ENCODE data around the gene ERVK3-1. TPM values are rescaled to one million over a fixed set of nuclear protein-coding genes. Genes with fewer than 3 reads are reported as not detected.

The ERVK3-1 gene
- total RNA-seq, 1 experiment from 2014 or later = 28.1 TPM

- Histone ChIP-seq H3K27ac (ENCODE audit: low read depth, low read length) (no peak overlapping the region), H3K9ac (ENCODE audit: low read length) (no peak overlapping the region), H3K9me3 (ENCODE audit: control insufficient read depth in 1 of 2, insufficient read depth in 1 of 2, low read depth in 1 of 2, low read length in 2 of 2) (peaks cover 0 to 4% of the 10 kb centered on the region in 2 experiments; a peak in 1 of 4 replicates), H3K27me3 (ENCODE audit: insufficient read depth, low read length) (no peaks in the 10 kb centered on the region), H3K4me3 (replicated peaks in 1 of 2; ENCODE audit: low read depth in 1 of 2, low read length in 2 of 2) (no peak overlapping the region), H3K4me1 (ENCODE audit: control insufficient read depth in 1 of 2, insufficient read depth in 2 of 2, low read length in 2 of 2) (no peaks in the 10 kb centered on the region), H3K79me2 (ENCODE audit: insufficient read depth, low read length) (no peaks in the 10 kb centered on the region), H3K9me2 (ENCODE audit: insufficient read depth) (no peaks in the 10 kb centered on the region), H3K36me3 (ENCODE audit: control insufficient read depth in 1 of 2, insufficient read depth in 2 of 2, low read length in 2 of 2) (peaks cover 0 to 21% of the 10 kb centered on the region in 2 experiments; a peak in 1 of 4 replicates), H2AFZ (ENCODE audit: low read depth, low read length, poor library complexity, severe bottlenecking) (no peak overlapping the region), H3K4me2 (ENCODE audit: low read length) (no peak overlapping the region), H4K20me1 (ENCODE audit: insufficient read depth) (no peaks in the 10 kb centered on the region)
- ChIA-PET CTCF (no interaction called here), POLR2A (no interaction called here), RAD21 (ENCODE audit: low non-redundant PET in 1 of 2, low total read pairs in 2 of 2, uncharacterized antibody in 2 of 2, unreplicated experiment in 2 of 2) (no interaction called here)
- intact Hi-C loops (cut with micrococcal nuclease) = no loop called here
- ATAC-seq (no peak), DNase-seq (ENCODE audit: low read depth, low spot score) (no peak)
- TF ChIP-seq SIN3A (IDR thresholded peaks at IDR 0.05; ENCODE audit: low read depth) (no peak), EZH2phosphoT487 (IDR thresholded peaks at IDR 0.05; ENCODE audit: borderline replicate concordance) (no peak), ELF1 (IDR thresholded peaks at IDR 0.05; ENCODE audit: borderline replicate concordance, low read depth) (no peak), FOSL1 (IDR thresholded peaks at IDR 0.05; ENCODE audit: low read depth) (no peak)
- TF ChIP-seq, protein P1, sequence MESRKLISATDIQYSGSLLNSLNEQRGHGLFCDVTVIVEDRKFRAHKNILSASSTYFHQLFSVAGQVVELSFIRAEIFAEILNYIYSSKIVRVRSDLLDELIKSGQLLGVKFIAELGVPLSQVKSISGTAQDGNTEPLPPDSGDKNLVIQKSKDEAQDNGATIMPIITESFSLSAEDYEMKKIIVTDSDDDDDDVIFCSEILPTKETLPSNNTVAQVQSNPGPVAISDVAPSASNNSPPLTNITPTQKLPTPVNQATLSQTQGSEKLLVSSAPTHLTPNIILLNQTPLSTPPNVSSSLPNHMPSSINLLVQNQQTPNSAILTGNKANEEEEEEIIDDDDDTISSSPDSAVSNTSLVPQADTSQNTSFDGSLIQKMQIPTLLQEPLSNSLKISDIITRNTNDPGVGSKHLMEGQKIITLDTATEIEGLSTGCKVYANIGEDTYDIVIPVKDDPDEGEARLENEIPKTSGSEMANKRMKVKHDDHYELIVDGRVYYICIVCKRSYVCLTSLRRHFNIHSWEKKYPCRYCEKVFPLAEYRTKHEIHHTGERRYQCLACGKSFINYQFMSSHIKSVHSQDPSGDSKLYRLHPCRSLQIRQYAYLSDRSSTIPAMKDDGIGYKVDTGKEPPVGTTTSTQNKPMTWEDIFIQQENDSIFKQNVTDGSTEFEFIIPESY (IDR thresholded peaks at IDR 0.05; ENCODE audit: extremely low read depth, insufficient replicate concordance, low read length) = no peak
- BruUV-seq (replicated peaks) = no TSS peak
Observed at GRCh38 chr19:58336820-58337219, 31.6 kb downstream of the ERVK3-1 start.

DNA sequence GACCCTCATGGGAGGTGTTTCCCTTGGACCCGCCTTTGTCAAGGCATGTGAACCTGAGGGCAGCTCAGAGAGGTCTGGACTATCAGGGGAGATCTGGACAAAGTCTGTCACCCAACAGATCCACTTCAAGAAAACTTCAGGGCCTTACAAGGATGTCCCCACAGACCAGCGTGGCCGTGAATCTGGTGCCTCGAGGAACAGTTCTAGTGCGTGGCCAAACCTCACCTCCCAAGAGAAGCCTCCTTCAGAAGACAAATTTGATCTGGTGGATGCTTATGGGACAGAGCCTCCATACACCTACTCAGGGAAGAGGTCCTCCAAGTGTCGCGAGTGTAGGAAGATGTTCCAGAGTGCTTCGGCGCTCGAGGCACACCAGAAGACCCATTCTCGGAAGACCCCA, 33.2 kb downstream of the ERVK3-1 start:
- H3K9me2 ChIP-seq (ENCODE audit: insufficient read depth) = no peaks in the 10 kb centered on the region
- no peak for DNase-seq (ENCODE audit: low read depth, low spot score)
- ChIA-PET RAD21 (ENCODE audit: low non-redundant PET in 1 of 2, low total read pairs in 2 of 2, uncharacterized antibody in 2 of 2, unreplicated experiment in 2 of 2) (no interaction called here), CTCF (no interaction called here), POLR2A (no interaction called here)
- no peak overlapping the region for H3K4me3 ChIP-seq (replicated peaks in 1 of 2; ENCODE audit: low read depth in 1 of 2, low read length in 2 of 2)
- no peaks in the 10 kb centered on the region for H3K27me3 ChIP-seq (ENCODE audit: insufficient read depth, low read length)
- no peaks in the 10 kb centered on the region for H3K4me1 ChIP-seq (ENCODE audit: control insufficient read depth in 1 of 2, insufficient read depth in 2 of 2, low read length in 2 of 2)
- no peak overlapping the region for H3K9ac ChIP-seq (ENCODE audit: low read length)
- H3K36me3 ChIP-seq (ENCODE audit: control insufficient read depth in 1 of 2, insufficient read depth in 2 of 2, low read length in 2 of 2) = peaks cover 0 to 21% of the 10 kb centered on the region in 2 experiments; a peak in 1 of 4 replicates
- peaks cover 0 to 4% of the 10 kb centered on the region in 2 experiments; a peak in 1 of 4 replicates for H3K9me3 ChIP-seq (ENCODE audit: control insufficient read depth in 1 of 2, insufficient read depth in 1 of 2, low read depth in 1 of 2, low read length in 2 of 2)
- no peak for ATAC-seq
- no peak overlapping the region for H3K27ac ChIP-seq (ENCODE audit: low read depth, low read length)
- intact Hi-C loops (cut with micrococcal nuclease) = no loop called here
- H3K79me2 ChIP-seq (ENCODE audit: insufficient read depth, low read length) = no peaks in the 10 kb centered on the region
- no TSS peak for BruUV-seq (replicated peaks)
- H3K4me2 ChIP-seq (ENCODE audit: low read length) = no peak overlapping the region
- H4K20me1 ChIP-seq (ENCODE audit: insufficient read depth) = no peaks in the 10 kb centered on the region
- no peak overlapping the region for H2AFZ ChIP-seq (ENCODE audit: low read depth, low read length, poor library complexity, severe bottlenecking)
- TF ChIP-seq POLR2AphosphoS5 (IDR thresholded peaks at IDR 0.05; ENCODE audit: low read depth, low read length) = no peak
- TF ChIP-seq CBX3 (IDR thresholded peaks at IDR 0.05; ENCODE audit: low read depth) = no peak
- no peak for TF ChIP-seq FOSL1 (IDR thresholded peaks at IDR 0.05; ENCODE audit: low read depth)
- TF ChIP-seq SIN3A (IDR thresholded peaks at IDR 0.05; ENCODE audit: low read depth) = no peak
- TF ChIP-seq, protein P1 (IDR thresholded peaks at IDR 0.05; ENCODE audit: extremely low read depth, insufficient replicate concordance, low read length) = no peak
- TF ChIP-seq ZNF274 (IDR thresholded peaks at IDR 0.05; ENCODE audit: low read depth, low read length) = no peak
- no peak for TF ChIP-seq CEBPB (IDR thresholded peaks at IDR 0.05; ENCODE audit: low read depth)
- TF ChIP-seq JUND (IDR thresholded peaks at IDR 0.05) = no peak
- TF ChIP-seq SRF (IDR thresholded peaks at IDR 0.05; ENCODE audit: low read depth) = no peak
- no peak for TF ChIP-seq ZFX (IDR thresholded peaks at IDR 0.05)
- no peak for TF ChIP-seq SP1 (IDR thresholded peaks at IDR 0.05; ENCODE audit: low read depth)
- no peak for TF ChIP-seq RAD21 (IDR thresholded peaks at IDR 0.05; ENCODE audit: low read depth)
- no peak for TF ChIP-seq ATF3 (IDR thresholded peaks at IDR 0.05)
- no peak for TF ChIP-seq TCF7L2 (IDR thresholded peaks at IDR 0.05; ENCODE audit: borderline replicate concordance, extremely low read depth, insufficient read depth, insufficient read length)

All from HCT116 (cell line).